HG02840 (cell line): ENCODE results near the gene AR.

ENCODE experiments used
- ATAC-seq: cut with Tn5 transposase; IDR thresholded peaks from one replicate; pipeline ENCODE4 v1.9.1; 2021; ENCODE audit warnings: mild to moderate bottlenecking, moderate library complexity, moderate number of reproducible peaks; ENCODE audit not compliant: unreplicated experiment, low FRiP score

The AR gene, protein sequence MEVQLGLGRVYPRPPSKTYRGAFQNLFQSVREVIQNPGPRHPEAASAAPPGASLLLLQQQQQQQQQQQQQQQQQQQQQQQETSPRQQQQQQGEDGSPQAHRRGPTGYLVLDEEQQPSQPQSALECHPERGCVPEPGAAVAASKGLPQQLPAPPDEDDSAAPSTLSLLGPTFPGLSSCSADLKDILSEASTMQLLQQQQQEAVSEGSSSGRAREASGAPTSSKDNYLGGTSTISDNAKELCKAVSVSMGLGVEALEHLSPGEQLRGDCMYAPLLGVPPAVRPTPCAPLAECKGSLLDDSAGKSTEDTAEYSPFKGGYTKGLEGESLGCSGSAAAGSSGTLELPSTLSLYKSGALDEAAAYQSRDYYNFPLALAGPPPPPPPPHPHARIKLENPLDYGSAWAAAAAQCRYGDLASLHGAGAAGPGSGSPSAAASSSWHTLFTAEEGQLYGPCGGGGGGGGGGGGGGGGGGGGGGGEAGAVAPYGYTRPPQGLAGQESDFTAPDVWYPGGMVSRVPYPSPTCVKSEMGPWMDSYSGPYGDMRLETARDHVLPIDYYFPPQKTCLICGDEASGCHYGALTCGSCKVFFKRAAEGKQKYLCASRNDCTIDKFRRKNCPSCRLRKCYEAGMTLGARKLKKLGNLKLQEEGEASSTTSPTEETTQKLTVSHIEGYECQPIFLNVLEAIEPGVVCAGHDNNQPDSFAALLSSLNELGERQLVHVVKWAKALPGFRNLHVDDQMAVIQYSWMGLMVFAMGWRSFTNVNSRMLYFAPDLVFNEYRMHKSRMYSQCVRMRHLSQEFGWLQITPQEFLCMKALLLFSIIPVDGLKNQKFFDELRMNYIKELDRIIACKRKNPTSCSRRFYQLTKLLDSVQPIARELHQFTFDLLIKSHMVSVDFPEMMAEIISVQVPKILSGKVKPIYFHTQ

DNA sequence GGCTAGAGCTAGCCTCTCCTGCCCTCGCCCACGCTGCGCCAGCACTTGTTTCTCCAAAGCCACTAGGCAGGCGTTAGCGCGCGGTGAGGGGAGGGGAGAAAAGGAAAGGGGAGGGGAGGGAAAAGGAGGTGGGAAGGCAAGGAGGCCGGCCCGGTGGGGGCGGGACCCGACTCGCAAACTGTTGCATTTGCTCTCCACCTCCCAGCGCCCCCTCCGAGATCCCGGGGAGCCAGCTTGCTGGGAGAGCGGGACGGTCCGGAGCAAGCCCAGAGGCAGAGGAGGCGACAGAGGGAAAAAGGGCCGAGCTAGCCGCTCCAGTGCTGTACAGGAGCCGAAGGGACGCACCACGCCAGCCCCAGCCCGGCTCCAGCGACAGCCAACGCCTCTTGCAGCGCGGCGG is at the start of gene AR:
Gene AR, plus strand, starts transcription at position 204 of the 400 bp plus-strand sequence. CDS start 1,126 bp downstream, outside the sequence.
- ATAC-seq, result no peak

DNA sequence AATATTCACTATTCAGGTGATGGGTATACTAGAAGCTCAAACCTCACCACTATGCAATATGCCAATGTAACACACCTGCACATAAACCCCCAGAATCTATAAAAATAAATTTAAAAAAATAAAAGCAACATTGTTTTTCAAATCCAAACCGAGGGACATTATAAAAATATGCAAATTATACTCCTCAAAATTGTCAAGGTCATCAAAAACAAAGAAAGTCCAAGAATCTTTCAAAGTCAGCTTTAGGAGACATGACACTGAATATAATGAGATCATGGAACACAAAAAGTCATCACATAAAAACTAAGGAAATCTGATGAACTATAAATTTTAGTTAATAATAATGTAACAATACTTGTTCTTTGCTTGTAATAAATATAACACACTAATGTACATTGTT is 43.2 kb upstream of the AR start:
- no peak for ATAC-seq

DNA sequence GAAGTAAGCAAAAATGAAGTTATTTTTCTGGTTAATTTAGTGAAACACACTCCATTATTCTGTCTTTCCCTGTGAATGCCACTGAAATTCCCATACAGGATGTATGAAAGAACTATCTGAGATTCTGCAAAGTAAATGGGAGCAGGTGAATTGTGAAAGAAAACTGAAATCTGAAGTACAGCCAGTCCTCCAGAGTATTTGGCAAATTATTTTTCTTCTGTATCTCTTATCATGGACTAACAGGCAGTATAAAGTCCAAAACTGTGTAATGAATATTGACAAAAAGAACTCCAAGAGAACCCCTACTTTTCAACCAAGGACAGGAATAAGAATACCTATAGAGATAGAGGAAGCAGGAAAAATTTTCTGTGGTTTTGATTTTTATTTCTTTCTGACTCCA is 40.8 kb upstream of the AR start:
- ATAC-seq, result no peak

DNA sequence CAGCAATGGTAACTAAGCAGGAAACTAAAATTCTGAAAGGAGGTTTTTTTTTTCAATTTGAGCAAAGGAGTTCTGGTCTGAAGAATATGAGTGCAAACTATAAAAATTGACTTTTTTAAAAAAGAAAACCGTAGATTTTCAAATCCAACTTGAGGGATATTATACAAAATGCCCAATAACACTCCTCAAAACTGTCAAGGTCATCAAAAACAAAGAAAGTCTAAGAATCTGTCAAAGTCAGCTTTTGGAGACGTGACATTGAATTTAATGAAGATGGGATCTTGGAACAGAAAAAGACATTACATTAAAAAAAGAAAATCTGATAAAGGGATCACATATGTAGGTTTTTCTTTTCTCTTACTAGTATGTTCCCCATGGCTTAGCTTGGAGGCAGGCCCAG is 40.4 kb upstream of the AR start:
- no peak for ATAC-seq

DNA sequence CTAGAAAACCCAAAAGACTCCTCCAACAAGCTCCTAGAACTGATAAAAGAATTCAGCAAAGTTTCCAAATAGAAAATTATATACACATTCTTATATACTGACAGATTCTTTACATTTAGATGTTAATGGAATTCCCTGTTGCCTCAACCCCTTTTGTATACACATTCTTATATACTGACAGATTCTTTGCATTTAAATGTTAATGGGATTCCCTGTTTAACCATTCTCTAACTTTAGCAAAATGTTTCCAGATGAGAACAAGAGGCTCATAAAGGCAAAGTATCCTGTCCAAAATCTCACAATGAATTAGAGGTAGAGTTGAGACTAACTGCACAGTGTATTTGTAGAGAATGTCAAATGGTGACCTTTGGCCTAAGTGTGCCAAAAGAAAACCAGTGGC is 23.1 kb upstream of the AR start:
- ATAC-seq, result no peak

DNA sequence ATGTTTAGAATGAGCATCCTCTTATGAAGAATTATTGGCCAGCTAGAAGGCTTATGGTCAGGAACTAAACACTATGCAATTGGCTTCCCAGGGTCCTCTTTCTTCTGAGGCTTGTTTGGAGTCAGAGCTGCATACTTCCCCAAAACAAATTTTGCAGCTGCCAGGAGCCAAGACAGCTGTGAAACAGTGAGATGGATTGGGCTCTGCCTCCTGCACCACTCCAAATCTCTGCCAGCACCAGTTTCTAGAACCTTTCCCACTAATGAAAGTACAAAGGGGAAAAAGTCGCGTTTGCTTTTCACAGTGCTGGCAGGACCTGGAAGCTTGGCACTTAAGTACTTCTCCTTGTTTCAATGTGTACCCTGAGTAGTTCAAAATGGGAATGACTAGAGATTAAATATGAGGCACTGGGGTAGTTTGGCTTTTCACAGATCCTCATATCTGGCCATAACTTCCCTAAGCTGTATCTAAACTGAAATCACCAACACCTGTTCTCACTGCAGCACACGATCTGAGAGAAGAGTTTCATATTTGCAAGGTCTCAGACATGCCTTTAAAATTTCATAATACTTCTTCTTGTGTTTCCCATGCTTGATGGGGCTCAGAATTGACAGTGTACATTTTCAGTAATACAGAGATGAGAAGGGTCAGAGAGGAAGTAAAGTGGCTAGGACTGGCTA is 20.7 kb upstream of the AR start:
- no peak for ATAC-seq

DNA sequence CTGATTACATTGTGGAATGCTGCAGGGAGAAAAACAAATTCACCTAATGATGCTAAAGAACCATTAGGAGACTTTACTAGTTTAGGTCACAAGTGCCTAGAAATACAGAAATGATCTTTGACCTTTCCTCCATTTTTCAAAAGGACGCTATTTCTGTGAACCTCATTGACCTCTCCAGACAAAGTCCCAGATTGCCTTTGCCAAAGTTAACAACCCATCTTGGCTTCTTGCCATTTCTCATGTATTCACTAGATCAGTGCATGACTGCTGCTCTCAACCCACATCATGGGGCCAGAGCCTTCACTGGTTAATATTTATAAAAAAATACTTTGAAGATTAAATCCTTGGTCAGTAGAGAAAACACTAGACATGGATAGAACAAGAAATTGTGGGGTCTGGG is 19.9 kb upstream of the AR start:
- no peak for ATAC-seq

DNA sequence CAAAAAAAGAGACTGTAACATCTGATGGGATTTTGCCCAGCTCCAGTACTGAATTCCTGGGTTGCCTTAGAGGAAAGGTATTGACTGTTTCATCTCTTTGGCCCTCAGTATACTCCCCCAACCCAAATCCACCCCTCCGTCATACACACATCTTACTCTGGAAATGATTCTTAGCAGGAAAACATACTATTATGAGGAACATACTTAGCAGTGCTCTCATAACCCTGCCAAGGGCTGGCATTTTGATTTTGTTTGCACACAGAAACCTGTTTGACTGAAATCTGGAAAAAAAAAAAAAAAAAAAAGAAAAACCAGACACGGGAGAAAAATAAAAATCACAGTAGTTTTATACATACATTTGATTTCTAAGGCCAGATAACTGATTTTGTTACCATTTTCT is 19.4 kb upstream of the AR start:
- ATAC-seq, result no peak

DNA sequence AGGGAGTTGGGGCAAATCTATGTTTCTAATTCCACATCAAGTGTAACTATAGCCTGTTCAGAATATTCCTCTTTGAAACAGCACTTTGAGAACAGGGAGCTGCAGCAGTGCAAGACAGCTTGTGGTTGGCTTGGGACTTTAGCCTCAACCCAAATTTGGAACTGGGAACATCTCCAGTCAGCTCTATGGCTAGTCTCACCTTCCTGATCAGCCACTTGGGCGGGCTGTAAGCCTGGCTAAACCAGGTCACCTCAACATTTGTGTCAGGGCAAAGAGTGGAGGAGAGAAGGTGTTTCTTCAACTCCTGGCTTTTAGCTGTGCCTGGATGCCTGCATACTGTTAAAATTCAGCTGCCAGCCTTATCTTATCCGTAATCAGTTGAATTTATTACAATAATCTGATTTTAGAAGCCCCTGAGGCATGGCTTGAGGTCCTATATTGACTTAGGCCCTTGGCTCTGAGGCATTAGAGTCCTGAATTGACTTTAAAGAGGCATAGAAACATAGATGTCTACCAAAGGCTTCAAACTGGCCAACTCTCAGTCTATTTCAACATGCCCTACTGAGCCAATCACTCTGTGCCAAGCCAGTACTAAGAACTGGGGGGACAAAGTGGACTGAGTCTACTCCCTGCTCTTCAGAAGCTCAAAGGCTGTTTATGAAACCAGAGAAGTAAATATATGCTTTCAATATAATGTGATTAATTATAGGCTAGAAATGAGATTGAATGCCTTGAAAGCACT is 18.7 kb upstream of the AR start:
- ATAC-seq, result no peak

DNA sequence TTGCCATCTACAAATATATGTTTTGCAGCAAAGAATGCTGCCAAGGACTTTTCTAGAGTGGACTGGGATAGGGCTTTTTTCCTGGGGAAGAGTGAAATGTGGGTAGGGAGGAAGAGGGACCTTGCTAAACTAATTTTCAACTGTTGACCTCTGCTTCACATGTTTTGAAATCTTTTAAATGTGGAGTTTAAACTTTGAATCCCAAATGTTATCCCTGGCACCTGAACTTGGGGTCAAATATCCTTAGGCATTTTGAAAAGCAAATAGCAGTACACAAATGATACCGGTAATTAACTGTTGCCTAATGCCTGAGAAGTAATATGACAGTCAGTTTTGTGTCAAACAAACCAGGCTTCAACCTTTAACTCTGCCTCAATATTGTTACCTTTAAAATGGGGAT is 7.3 kb upstream of the AR start:
- no peak for ATAC-seq

DNA sequence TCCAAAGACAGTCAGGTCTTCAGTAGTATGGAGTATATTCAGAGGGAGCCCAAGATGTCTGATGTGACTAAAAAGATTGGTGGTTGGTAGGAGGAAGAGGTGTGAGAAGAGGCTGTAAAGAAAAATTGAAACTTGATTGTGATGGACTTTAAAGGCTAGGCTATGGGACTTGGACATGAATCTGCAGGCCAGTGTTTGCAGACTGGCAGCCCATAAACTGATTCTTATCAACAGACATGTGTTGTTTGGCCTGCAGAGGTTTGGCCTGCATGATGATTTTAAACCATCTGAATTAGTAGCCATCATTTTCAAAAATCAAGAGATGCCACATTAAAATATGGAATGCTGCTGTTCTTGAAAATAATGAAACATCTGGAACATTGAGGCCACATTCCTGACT is 5.4 kb upstream of the AR start:
- ATAC-seq, result no peak

DNA sequence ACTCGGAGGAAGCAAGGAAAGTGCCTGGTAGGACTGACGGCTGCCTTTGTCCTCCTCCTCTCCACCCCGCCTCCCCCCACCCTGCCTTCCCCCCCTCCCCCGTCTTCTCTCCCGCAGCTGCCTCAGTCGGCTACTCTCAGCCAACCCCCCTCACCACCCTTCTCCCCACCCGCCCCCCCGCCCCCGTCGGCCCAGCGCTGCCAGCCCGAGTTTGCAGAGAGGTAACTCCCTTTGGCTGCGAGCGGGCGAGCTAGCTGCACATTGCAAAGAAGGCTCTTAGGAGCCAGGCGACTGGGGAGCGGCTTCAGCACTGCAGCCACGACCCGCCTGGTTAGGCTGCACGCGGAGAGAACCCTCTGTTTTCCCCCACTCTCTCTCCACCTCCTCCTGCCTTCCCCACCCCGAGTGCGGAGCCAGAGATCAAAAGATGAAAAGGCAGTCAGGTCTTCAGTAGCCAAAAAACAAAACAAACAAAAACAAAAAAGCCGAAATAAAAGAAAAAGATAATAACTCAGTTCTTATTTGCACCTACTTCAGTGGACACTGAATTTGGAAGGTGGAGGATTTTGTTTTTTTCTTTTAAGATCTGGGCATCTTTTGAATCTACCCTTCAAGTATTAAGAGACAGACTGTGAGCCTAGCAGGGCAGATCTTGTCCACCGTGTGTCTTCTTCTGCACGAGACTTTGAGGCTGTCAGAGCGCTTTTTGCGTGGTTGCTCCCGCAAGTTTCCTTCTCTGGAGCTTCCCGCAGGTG is 637 bp downstream of the AR start:
- no peak for ATAC-seq

DNA sequence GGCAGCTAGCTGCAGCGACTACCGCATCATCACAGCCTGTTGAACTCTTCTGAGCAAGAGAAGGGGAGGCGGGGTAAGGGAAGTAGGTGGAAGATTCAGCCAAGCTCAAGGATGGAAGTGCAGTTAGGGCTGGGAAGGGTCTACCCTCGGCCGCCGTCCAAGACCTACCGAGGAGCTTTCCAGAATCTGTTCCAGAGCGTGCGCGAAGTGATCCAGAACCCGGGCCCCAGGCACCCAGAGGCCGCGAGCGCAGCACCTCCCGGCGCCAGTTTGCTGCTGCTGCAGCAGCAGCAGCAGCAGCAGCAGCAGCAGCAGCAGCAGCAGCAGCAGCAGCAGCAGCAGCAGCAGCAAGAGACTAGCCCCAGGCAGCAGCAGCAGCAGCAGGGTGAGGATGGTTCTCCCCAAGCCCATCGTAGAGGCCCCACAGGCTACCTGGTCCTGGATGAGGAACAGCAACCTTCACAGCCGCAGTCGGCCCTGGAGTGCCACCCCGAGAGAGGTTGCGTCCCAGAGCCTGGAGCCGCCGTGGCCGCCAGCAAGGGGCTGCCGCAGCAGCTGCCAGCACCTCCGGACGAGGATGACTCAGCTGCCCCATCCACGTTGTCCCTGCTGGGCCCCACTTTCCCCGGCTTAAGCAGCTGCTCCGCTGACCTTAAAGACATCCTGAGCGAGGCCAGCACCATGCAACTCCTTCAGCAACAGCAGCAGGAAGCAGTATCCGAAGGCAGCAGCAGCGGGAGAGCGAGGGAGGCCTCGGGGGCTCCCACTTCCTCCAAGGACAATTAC is 1.4 kb downstream of the AR start:
- ATAC-seq, result no peak

DNA sequence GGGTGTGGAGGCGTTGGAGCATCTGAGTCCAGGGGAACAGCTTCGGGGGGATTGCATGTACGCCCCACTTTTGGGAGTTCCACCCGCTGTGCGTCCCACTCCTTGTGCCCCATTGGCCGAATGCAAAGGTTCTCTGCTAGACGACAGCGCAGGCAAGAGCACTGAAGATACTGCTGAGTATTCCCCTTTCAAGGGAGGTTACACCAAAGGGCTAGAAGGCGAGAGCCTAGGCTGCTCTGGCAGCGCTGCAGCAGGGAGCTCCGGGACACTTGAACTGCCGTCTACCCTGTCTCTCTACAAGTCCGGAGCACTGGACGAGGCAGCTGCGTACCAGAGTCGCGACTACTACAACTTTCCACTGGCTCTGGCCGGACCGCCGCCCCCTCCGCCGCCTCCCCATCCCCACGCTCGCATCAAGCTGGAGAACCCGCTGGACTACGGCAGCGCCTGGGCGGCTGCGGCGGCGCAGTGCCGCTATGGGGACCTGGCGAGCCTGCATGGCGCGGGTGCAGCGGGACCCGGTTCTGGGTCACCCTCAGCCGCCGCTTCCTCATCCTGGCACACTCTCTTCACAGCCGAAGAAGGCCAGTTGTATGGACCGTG is 2.2 kb downstream of the AR start:
- ATAC-seq, result no peak

DNA sequence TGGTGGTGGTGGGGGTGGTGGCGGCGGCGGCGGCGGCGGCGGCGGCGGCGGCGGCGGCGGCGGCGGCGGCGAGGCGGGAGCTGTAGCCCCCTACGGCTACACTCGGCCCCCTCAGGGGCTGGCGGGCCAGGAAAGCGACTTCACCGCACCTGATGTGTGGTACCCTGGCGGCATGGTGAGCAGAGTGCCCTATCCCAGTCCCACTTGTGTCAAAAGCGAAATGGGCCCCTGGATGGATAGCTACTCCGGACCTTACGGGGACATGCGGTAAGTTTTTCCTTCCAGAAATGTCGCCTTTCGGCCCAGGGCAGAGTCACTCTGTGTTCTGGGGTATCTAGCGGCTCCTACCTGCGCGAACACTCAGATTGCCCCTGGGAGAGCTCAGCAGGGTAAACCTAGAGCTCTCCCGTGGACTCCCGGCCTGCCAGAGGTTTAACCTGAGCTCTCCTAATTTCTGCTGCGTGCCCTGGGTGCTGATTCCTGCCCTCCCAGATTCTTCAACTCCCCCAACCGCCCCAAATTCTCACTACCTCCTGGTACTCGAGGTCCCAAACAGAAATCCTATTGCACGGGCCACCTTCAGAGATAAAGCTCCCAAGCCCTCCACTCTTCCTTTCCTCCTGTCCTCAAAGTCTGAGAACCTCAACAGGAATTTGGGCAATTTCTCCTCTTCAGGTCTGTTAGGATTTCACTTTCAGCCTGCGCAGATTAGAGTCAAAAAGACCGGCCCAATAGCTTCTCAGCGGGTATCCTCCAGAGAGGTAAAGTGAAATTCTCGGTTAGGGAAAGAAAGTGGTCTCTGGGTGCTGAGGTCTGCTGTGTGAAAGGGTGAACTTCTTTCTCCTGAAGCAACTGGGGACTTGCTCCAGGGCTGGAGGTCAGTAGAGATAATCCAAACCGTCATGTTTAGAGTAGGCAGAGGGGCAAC is 2.9 kb downstream of the AR start:
- no peak for ATAC-seq

DNA sequence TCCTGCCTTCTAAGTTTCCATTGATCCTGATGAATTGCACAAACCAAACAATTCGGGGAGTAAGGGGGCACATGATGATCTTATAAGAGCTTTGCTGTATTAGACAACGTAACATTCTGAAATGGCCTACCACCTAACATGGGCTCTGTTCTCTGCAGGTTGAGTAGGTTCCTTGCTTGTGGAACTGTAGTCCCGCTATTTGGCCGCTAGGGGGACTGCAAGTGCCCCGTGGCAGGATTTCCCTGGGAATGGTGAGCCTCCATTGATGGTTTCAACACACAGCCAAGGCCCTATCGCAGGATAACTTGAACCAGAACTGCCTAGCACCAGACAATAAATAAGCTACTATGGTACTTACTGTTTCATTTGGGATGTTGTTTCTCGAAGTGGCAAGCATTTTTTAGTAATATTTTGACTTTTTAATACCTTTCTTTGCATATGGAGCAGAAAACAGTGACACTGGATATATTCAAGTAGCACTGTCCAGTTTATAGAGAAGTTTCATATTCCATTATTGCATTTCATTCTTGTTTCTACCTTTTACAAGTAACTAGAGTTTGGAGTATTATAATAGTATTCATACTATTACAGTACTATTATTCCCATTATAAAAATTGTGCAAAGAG is 11.9 kb downstream of the AR start:
- no peak for ATAC-seq

DNA sequence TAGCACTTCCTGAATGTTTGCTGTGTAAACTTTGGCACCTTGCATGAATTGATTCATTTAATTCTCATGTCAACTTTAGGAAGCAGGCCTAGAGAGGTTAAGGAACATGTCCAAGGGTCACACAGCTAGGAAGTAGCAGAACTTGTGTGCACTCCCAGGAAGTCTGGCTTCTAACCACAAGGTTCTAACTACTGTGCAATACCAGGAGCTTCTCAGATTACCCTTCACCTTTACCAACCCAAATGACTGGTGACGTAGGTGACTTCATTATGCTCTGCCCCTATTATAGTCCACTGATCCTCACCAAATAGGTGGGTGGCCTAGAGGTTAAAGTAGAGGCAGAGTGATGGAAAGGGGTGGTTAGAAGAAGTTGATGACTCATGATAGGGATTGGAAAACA is 14.4 kb downstream of the AR start:
- ATAC-seq, result no peak
